Measurements from ENCODE around the gene DNAH1. TPM values are rescaled to one million over a fixed set of nuclear protein-coding genes. Genes with fewer than 3 reads are reported as not detected.

The DNAH1 gene
- total and polyA plus RNA-seq, 2 experiments from 2014 or later: 0.81 to 1.8 TPM

DNA sequence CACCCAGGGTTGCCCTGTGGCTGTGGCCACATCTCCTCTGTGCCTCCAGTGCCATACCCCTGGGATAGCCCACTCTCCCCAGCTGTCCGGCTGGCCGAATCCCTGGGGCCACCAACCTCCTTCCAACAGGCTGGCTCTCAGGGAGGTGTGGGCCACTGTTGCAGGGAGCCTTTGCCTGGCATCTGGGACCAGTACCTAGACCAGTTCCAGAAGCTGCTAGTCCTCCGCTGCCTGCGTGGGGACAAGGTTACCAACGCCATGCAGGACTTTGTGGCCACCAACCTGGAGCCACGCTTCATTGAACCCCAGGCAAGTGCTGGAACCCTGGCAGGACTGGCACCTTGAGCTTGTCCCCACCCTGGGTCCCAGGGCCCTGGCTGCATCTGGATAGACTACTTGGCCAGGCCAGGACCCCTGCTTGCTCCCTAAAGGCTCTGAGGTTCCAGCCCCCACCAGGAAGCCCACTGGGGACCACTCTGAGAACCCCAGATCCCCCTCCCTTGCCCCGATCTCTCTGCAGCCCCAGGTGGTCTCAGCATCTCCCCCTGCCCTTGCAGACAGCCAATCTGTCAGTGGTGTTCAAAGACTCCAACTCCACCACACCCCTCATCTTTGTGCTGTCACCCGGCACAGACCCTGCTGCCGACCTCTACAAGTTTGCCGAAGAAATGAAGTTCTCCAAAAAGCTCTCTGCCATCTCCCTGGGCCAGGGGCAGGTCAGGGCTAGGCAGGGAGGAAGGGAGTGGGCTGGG lies 78.8 kb downstream of the DNAH1 start:
- no peaks in the 10 kb centered on the region; the same call in 2 of the 3 replicates for H3K9me3 Mint-ChIP-seq
- no peak overlapping the region for H2AFZ ChIP-seq
- peaks cover 23% of the 10 kb centered on the region for H3K27me3 Mint-ChIP-seq (ENCODE audit: insufficient read depth, low read depth, poor library complexity)
- no peaks in the 10 kb centered on the region for H4K20me1 ChIP-seq (replicated peaks; ENCODE audit: insufficient read depth)
- no peaks in the 10 kb centered on the region for H3K36me3 Mint-ChIP-seq (ENCODE audit: low read depth)
- TF ChIP-seq STAT1 (IDR thresholded peaks at IDR 0.05; ENCODE audit: unreplicated experiment): no peak
- TF ChIP-seq JUNB (IDR thresholded peaks at IDR 0.05; ENCODE audit: unreplicated experiment): no peak
- TF ChIP-seq, protein P1, sequence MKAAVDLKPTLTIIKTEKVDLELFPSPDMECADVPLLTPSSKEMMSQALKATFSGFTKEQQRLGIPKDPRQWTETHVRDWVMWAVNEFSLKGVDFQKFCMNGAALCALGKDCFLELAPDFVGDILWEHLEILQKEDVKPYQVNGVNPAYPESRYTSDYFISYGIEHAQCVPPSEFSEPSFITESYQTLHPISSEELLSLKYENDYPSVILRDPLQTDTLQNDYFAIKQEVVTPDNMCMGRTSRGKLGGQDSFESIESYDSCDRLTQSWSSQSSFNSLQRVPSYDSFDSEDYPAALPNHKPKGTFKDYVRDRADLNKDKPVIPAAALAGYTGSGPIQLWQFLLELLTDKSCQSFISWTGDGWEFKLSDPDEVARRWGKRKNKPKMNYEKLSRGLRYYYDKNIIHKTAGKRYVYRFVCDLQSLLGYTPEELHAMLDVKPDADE (IDR thresholded peaks at IDR 0.05): no peak
- TF ChIP-seq POLR2AphosphoS5 (IDR thresholded peaks at IDR 0.05; ENCODE audit: low read depth): no peak
- no peak for TF ChIP-seq EZH2phosphoT487 (IDR thresholded peaks at IDR 0.05; ENCODE audit: unreplicated experiment)
- no peak for TF ChIP-seq EZH2 (IDR thresholded peaks at IDR 0.05; ENCODE audit: low read depth, unreplicated experiment)
- no peak for TF ChIP-seq NANOG (IDR thresholded peaks at IDR 0.05; ENCODE audit: borderline replicate concordance)
- no peak for TF ChIP-seq ZNF331 (CRISPR knock-in tag; IDR thresholded peaks at IDR 0.05; ENCODE audit: low read depth)
- TF ChIP-seq REST (IDR thresholded peaks at IDR 0.05; ENCODE audit: unreplicated experiment): no peak
- no peak for TF ChIP-seq CREB1 (CRISPR knock-in tag; IDR thresholded peaks at IDR 0.05; ENCODE audit: low read depth)
- TF ChIP-seq ZNF114 (CRISPR knock-in tag; IDR thresholded peaks at IDR 0.05): no peak
- TF ChIP-seq, protein P2, sequence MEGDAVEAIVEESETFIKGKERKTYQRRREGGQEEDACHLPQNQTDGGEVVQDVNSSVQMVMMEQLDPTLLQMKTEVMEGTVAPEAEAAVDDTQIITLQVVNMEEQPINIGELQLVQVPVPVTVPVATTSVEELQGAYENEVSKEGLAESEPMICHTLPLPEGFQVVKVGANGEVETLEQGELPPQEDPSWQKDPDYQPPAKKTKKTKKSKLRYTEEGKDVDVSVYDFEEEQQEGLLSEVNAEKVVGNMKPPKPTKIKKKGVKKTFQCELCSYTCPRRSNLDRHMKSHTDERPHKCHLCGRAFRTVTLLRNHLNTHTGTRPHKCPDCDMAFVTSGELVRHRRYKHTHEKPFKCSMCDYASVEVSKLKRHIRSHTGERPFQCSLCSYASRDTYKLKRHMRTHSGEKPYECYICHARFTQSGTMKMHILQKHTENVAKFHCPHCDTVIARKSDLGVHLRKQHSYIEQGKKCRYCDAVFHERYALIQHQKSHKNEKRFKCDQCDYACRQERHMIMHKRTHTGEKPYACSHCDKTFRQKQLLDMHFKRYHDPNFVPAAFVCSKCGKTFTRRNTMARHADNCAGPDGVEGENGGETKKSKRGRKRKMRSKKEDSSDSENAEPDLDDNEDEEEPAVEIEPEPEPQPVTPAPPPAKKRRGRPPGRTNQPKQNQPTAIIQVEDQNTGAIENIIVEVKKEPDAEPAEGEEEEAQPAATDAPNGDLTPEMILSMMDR (conservative IDR thresholded peaks at IDR 0.05; ENCODE audit: low read depth in 2 of 2): no peak
- TF ChIP-seq, protein P3, sequence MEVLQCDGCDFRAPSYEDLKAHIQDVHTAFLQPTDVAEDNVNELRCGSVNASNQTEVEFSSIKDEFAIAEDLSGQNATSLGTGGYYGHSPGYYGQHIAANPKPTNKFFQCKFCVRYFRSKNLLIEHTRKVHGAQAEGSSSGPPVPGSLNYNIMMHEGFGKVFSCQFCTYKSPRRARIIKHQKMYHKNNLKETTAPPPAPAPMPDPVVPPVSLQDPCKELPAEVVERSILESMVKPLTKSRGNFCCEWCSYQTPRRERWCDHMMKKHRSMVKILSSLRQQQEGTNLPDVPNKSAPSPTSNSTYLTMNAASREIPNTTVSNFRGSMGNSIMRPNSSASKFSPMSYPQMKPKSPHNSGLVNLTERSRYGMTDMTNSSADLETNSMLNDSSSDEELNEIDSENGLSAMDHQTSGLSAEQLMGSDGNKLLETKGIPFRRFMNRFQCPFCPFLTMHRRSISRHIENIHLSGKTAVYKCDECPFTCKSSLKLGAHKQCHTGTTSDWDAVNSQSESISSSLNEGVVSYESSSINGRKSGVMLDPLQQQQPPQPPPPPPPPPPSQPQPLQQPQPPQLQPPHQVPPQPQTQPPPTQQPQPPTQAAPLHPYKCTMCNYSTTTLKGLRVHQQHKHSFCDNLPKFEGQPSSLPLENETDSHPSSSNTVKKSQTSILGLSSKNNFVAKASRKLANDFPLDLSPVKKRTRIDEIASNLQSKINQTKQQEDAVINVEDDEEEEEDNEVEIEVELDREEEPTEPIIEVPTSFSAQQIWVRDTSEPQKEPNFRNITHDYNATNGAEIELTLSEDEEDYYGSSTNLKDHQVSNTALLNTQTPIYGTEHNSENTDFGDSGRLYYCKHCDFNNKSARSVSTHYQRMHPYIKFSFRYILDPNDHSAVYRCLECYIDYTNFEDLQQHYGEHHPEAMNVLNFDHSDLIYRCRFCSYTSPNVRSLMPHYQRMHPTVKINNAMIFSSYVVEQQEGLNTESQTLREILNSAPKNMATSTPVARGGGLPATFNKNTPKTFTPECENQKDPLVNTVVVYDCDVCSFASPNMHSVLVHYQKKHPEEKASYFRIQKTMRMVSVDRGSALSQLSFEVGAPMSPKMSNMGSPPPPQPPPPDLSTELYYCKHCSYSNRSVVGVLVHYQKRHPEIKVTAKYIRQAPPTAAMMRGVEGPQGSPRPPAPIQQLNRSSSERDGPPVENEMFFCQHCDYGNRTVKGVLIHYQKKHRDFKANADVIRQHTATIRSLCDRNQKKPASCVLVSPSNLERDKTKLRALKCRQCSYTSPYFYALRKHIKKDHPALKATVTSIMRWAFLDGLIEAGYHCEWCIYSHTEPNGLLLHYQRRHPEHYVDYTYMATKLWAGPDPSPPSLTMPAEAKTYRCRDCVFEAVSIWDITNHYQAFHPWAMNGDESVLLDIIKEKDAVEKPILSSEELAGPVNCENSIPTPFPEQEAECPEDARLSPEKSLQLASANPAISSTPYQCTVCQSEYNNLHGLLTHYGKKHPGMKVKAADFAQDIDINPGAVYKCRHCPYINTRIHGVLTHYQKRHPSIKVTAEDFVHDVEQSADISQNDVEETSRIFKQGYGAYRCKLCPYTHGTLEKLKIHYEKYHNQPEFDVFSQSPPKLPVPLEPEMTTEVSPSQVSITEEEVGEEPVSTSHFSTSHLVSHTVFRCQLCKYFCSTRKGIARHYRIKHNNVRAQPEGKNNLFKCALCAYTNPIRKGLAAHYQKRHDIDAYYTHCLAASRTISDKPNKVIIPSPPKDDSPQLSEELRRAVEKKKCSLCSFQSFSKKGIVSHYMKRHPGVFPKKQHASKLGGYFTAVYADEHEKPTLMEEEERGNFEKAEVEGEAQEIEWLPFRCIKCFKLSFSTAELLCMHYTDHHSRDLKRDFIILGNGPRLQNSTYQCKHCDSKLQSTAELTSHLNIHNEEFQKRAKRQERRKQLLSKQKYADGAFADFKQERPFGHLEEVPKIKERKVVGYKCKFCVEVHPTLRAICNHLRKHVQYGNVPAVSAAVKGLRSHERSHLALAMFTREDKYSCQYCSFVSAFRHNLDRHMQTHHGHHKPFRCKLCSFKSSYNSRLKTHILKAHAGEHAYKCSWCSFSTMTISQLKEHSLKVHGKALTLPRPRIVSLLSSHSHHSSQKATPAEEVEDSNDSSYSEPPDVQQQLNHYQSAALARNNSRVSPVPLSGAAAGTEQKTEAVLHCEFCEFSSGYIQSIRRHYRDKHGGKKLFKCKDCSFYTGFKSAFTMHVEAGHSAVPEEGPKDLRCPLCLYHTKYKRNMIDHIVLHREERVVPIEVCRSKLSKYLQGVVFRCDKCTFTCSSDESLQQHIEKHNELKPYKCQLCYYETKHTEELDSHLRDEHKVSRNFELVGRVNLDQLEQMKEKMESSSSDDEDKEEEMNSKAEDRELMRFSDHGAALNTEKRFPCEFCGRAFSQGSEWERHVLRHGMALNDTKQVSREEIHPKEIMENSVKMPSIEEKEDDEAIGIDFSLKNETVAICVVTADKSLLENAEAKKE (CRISPR knock-in tag; IDR thresholded peaks at IDR 0.05): no peak
- no peak overlapping the region for H3K27ac Mint-ChIP-seq
- ATAC-seq: no peak
- no peaks in the 10 kb centered on the region for H3K27me3 ChIP-seq (ENCODE audit: insufficient read depth)
- H3K27ac ChIP-seq (ENCODE audit: low read depth): no peak overlapping the region
- no peaks in the 10 kb centered on the region for H3K79me2 ChIP-seq (replicated peaks; ENCODE audit: insufficient read depth)
- H3K4me2 ChIP-seq: no peak overlapping the region
- no peaks in the 10 kb centered on the region; the same call in 2 of the 3 replicates for H3K4me1 Mint-ChIP-seq
- H3K4me1 ChIP-seq (ENCODE audit: insufficient read depth): no peaks in the 10 kb centered on the region
- no peaks in the 10 kb centered on the region for H3K9me2 ChIP-seq (ENCODE audit: insufficient read depth)
- no peaks in the 10 kb centered on the region for H3F3A ChIP-seq (replicated peaks; ENCODE audit: low read depth)
- DNase-seq (ENCODE audit: low spot score): no peak
- H3K36me3 ChIP-seq (ENCODE audit: insufficient read depth): no peaks in the 10 kb centered on the region
- H3K4me3 ChIP-seq: no peak overlapping the region
- no peak overlapping the region for H3K4me3 Mint-ChIP-seq

Measured in GM23338 (cell line).